Activated CD8-positive, alpha-beta T cell treated with anti-CD3 and anti-CD28 coated beads for 36 hours (primary cell): ENCODE results near the gene COPS6. TPM values are rescaled to one million over a fixed set of nuclear protein-coding genes. Genes with fewer than 3 reads are reported as not detected.

Source experiments
- ATAC-seq: fragments of 200-7000 bp; cut with Tn5 transposase; one replicate; pipeline ENCODE4 v1.10.0; 2021; ENCODE audit warnings: mild to moderate bottlenecking, moderate library complexity
- CTCF ChIA-PET: fragments of 350-600 bp; sonication (Branson Sonifier 250); formaldehyde crosslinking; loops from one replicate; lab custom pipeline; 2021; ENCODE audit warnings: antibody characterized with exemption; lab: Charles Lee
- POLR2A ChIA-PET: fragments of 350-600 bp; sonication (Branson Sonifier 250); formaldehyde crosslinking; loops from one replicate; lab custom pipeline; 2021; ENCODE audit warnings: antibody characterized with exemption; lab: Charles Lee
- DNase-seq: peaks from one replicate; pipeline ENCODE4 v3.0.0-alpha.2; 2020
- H3K27ac Mint-ChIP-seq: one replicate; pipeline ENCODE4 v1.8.0; 2021; ENCODE audit warnings: mild to moderate bottlenecking, mixed read lengths
- H3K27me3 Mint-ChIP-seq: one replicate; pipeline ENCODE4 v1.8.0; 2021; ENCODE audit warnings: mixed read lengths
- H3K36me3 Mint-ChIP-seq: one replicate; pipeline ENCODE4 v1.8.0; 2021; ENCODE audit warnings: low read depth, mixed read lengths
- H3K4me1 Mint-ChIP-seq: one replicate; pipeline ENCODE4 v1.8.0; 2021; ENCODE audit warnings: low read depth, mixed read lengths
- H3K4me3 Mint-ChIP-seq: one replicate; pipeline ENCODE4 v1.8.0; 2021; ENCODE audit warnings: mild to moderate bottlenecking, moderate library complexity, mixed read lengths
- H3K9me3 Mint-ChIP-seq: one replicate; pipeline ENCODE4 v1.8.0; 2021; ENCODE audit warnings: mixed read lengths
- CTCF ChIP-seq: fragments of 200-600 bp; IDR thresholded peaks from one replicate; pipeline ENCODE4 v1.8.0; 2022; ENCODE audit warnings: antibody characterized with exemption, mild to moderate bottlenecking
- intact Hi-C: fragments of 100-400 bp; cut with micrococcal nuclease; formaldehyde crosslinking; loops from one replicate; pipeline ENCODE4 v1.10.0; 2022
- total RNA-seq, 2 experiments: library from RNA; stranded (reverse); gene quantifications; one replicate each; pipeline ENCODE4 v1.2.3, GENCODE V29; 2021

COPS6 gene
- total RNA-seq, 2 experiments from 2014 or later, result 81.3 to 86.3 TPM

GRCh38 chr7:100130608-100131453, 42.1 kb downstream of the COPS6 start:
- Mint-ChIP-seq H3K36me3 (peaks cover 1% of the 10 kb centered on the region), H3K4me1 (peaks cover 8% of the 10 kb centered on the region), H3K9me3 (no peaks in the 10 kb centered on the region), H3K4me3 (no peak overlapping the region), H3K27me3 (no peaks in the 10 kb centered on the region), H3K27ac (no peak overlapping the region)
- intact Hi-C loops, result loop anchor here (10.0 kb wide), 1 partner anchor 274 kb away; no protein-coding TSS in a partner anchor
- POLR2A ChIA-PET, result interaction anchor here (1.4 to 1.6 kb wide), 2 partner anchors 16 to 30 kb away, joined by 4 to 5 read pairs; partner anchors contain the start of gene MCM7
- peak; percentile 98 for TF ChIP-seq CTCF
- CTCF ChIA-PET, result interaction anchor here (0.6 to 5.5 kb wide), 48 partner anchors 9 to 616 kb away, joined by 3 to 60 read pairs (median 4); partner anchors contain the start of genes AP4M1, COPS6, GAL3ST4 and GJC3
- ATAC-seq (peak; percentile 30), DNase-seq (peak; percentile 94)

- ChIA-PET POLR2A (interaction anchor here (1.0 to 1.1 kb wide), 2 partner anchors 23 to 36 kb away, joined by 3 read pairs; no protein-coding TSS in a partner anchor), CTCF (interaction anchor here (0.9 to 5.5 kb wide), 42 partner anchors 8 to 574 kb away, joined by 3 to 60 read pairs (median 5); partner anchors contain the start of genes AP4M1, CNPY4, GAL3ST4 and LAMTOR4)
- H3K36me3 Mint-ChIP-seq, result no peaks in the 10 kb centered on the region
- no peak overlapping the region for H3K27ac Mint-ChIP-seq
- H3K9me3 Mint-ChIP-seq, result no peaks in the 10 kb centered on the region
- DNase-seq (no peak), ATAC-seq (no peak)
- H3K27me3 Mint-ChIP-seq, result no peaks in the 10 kb centered on the region
- no peak overlapping the region for H3K4me3 Mint-ChIP-seq
- no peak for TF ChIP-seq CTCF
- intact Hi-C loops, result loop anchor here (10.0 kb wide), 1 partner anchor 273 kb away; no protein-coding TSS in a partner anchor
- H3K4me1 Mint-ChIP-seq, result peaks cover 8% of the 10 kb centered on the region
Observed at GRCh38 chr7:100132126-100132525, 43.4 kb downstream of the COPS6 start.

GRCh38 chr7:100132697-100133151, 44.0 kb downstream of the COPS6 start:
- TF ChIP-seq CTCF, result peak; percentile 97
- POLR2A ChIA-PET, result interaction anchor here (0.7 to 1.1 kb wide), 4 partner anchors 10 to 37 kb away, joined by 3 to 5 read pairs (median 3); no protein-coding TSS in a partner anchor
- H3K9me3 Mint-ChIP-seq, result no peaks in the 10 kb centered on the region
- DNase-seq (peak; percentile 78), ATAC-seq (peak; percentile 82)
- H3K27ac Mint-ChIP-seq, result no peak overlapping the region
- CTCF ChIA-PET, result interaction anchor here (0.6 to 5.5 kb wide), 52 partner anchors 9 to 573 kb away, joined by 3 to 60 read pairs (median 4); partner anchors contain the start of genes AP4M1, CNPY4, GAL3ST4 and LAMTOR4
- peaks cover 10% of the 10 kb centered on the region for H3K4me1 Mint-ChIP-seq
- H3K36me3 Mint-ChIP-seq, result no peaks in the 10 kb centered on the region
- H3K27me3 Mint-ChIP-seq, result no peaks in the 10 kb centered on the region
- H3K4me3 Mint-ChIP-seq, result no peak overlapping the region
- intact Hi-C loops, result loop anchor here (10.0 kb wide), 1 partner anchor 272 kb away; no protein-coding TSS in a partner anchor

GRCh38 chr7:100137851-100138760, 49.3 kb downstream of the COPS6 start:
- ChIA-PET POLR2A (interaction anchor here (1.1 to 1.5 kb wide), 3 partner anchors 10 to 37 kb away, joined by 3 read pairs; partner anchors contain the start of genes LAMTOR4 and MCM7), CTCF (interaction anchor here (0.9 to 2.9 kb wide), 5 partner anchors 10 to 270 kb away, joined by 3 to 11 read pairs (median 5); partner anchors contain the start of gene LAMTOR4)
- intact Hi-C loops, result loop anchor here (10.0 kb wide), 1 partner anchor 267 kb away; no protein-coding TSS in a partner anchor
- peaks cover 13% of the 10 kb centered on the region for H3K4me1 Mint-ChIP-seq
- no peak overlapping the region for H3K4me3 Mint-ChIP-seq
- no peaks in the 10 kb centered on the region for H3K9me3 Mint-ChIP-seq
- H3K27me3 Mint-ChIP-seq, result no peaks in the 10 kb centered on the region
- H3K36me3 Mint-ChIP-seq, result no peaks in the 10 kb centered on the region
- H3K27ac Mint-ChIP-seq, result peak overlapping the region; percentile 65
- TF ChIP-seq CTCF, result no peak
- DNase-seq (no peak), ATAC-seq (no peak)
